ENCODE measurements around the gene FHAD1.

Gene FHAD1

DNA sequence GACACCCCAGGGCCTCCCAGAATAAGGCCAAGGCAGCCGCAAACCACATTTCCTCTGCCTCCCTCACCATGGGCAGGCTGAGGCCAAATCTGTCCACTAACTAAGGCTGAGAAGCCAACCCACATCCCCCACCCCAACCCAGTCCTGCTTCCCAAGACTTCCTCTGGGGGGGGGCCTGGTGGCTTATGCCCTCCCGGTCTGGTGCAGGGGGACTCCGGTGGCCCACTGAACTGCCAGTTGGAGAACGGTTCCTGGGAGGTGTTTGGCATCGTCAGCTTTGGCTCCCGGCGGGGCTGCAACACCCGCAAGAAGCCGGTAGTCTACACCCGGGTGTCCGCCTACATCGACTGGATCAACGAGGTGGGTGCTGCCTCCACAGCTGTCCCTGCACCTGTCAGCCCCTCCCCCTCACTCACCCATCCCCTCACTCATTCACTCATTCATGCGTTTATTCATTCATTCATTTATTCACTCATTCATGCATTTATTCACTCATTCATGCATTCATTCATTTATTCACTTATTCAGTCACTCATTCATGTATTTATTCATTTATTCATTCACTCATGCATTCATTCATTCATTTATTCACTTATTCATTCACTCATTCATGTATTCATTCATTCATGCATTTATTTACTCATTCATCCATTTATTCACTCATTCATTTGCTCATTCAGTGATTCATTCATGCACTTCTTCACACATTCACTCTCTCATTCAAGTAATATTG is 198.5 kb downstream of the FHAD1 start:
- DNase-seq = peak; percentile 48

- no peak for DNase-seq
Observed at GRCh38 chr1:15446212-15446611, 199.2 kb downstream of the FHAD1 start.
